ENCODE data around the gene SCUBE1. TPM values are rescaled to one million over a fixed set of nuclear protein-coding genes. Genes with fewer than 3 reads are reported as not detected.
A peak's percentile ranks its signal among the peaks of the same experiment; 100 is the strongest.

The SCUBE1 gene
- polyA plus RNA-seq, 1 of the 3 experiments (the other 2 are of a cell fraction) = 0.56 TPM

- H3K4me1 ChIP-seq (ENCODE audit: control insufficient read depth in 1 of 2, insufficient read depth in 2 of 2, low read depth in 1 of 2, low read length in 1 of 2) = peaks cover 0 to 85% of the 10 kb centered on the region in 2 experiments; a peak in 1 of 4 replicates
- no peaks in the 10 kb centered on the region for H3K9me3 ChIP-seq
- H3K9me2 ChIP-seq = no peaks in the 10 kb centered on the region
- CTCF ChIA-PET = interaction anchor here (0.8 to 2.7 kb wide), 3 partner anchors 10 to 37 kb away, joined by 3 to 8 read pairs (median 3); no protein-coding TSS in a partner anchor
- no peaks in the 10 kb centered on the region for H4K20me1 ChIP-seq (ENCODE audit: insufficient read depth)
- no peak overlapping the region for H3K9ac ChIP-seq
- no peaks in the 10 kb centered on the region for H3K79me2 ChIP-seq (ENCODE audit: insufficient read depth)
- no peak overlapping the region for H3K4me2 ChIP-seq
- H3K27me3 ChIP-seq (ENCODE audit: insufficient read depth) = no peaks in the 10 kb centered on the region
- H2AFZ ChIP-seq (ENCODE audit: low read depth) = no peak overlapping the region
- no peak overlapping the region for H3K4me3 ChIP-seq (ENCODE audit: low read depth in 2 of 2, low read length in 1 of 2)
- H3F3A ChIP-seq (replicated peaks; ENCODE audit: insufficient read depth) = no peaks in the 10 kb centered on the region
- no peaks in the 10 kb centered on the region for H3K36me3 ChIP-seq (replicated peaks in 1 of 2; ENCODE audit: control insufficient read depth in 1 of 2, insufficient read depth in 2 of 2, low read length in 1 of 2)
- H3K27ac ChIP-seq (ENCODE audit: low read depth in 2 of 2, low read length in 1 of 2) = peak overlapping the region in 1 of 2 experiments; percentile 89; a peak in 2 of 4 replicates
- DNase-seq = peak; percentile 84
- WGBS (ENCODE audit: low lambda C conversion rate) = no CpG with 5 or more reads among the region's 7 CpGs
- POLR2A ChIA-PET = interaction anchor here (0.9 to 1.2 kb wide), 3 partner anchors 10 to 58 kb away, joined by 3 read pairs; no protein-coding TSS in a partner anchor
- TF ChIP-seq IRF3 (IDR thresholded peaks at IDR 0.05; ENCODE audit: low read depth, low read length) (no peak), EZH2phosphoT487 (IDR thresholded peaks at IDR 0.05; ENCODE audit: borderline replicate concordance, low read depth) (no peak), RFX5 (IDR thresholded peaks at IDR 0.05; ENCODE audit: low read length) (no peak), POLR2AphosphoS5 (IDR thresholded peaks at IDR 0.05; ENCODE audit: low read depth, low read length) (no peak), ZBTB33 (IDR thresholded peaks at IDR 0.05; ENCODE audit: borderline replicate concordance, low read depth) (no peak), CHD2 (IDR thresholded peaks at IDR 0.05; ENCODE audit: low read length, partially characterized antibody) (peak; percentile 63), RXRA (IDR thresholded peaks at IDR 0.05; ENCODE audit: borderline replicate concordance, low read depth) (no peak), RAD21 (IDR thresholded peaks at IDR 0.05; ENCODE audit: low read length) (no peak), REST (IDR thresholded peaks at IDR 0.05; ENCODE audit: low read depth, low read length) (no peak), ELF1 (IDR thresholded peaks at IDR 0.05) (no peak), JUND (IDR thresholded peaks at IDR 0.05) (no peak), MXI1 (IDR thresholded peaks at IDR 0.05; ENCODE audit: low read depth, low read length) (0 out of 2 replicates have a peak, but pooled peaks have one; percentile 22), RCOR1 (IDR thresholded peaks at IDR 0.05; ENCODE audit: low read length) (no peak), YY1 (IDR thresholded peaks at IDR 0.05; ENCODE audit: low read depth) (no peak), CTCF (IDR thresholded peaks at IDR 0.05) (no peak), GATA2 (CRISPR knock-in tag; IDR thresholded peaks at IDR 0.05) (peak; percentile 64), MAX (IDR thresholded peaks at IDR 0.05; ENCODE audit: low read depth) (no peak), USF1 (IDR thresholded peaks at IDR 0.05; ENCODE audit: borderline replicate concordance, low read depth) (no peak), FOSL2 (IDR thresholded peaks at IDR 0.05; ENCODE audit: borderline replicate concordance, low read depth) (no peak), FOXM1 (IDR thresholded peaks at IDR 0.05; ENCODE audit: low read depth) (no peak), SIN3A (IDR thresholded peaks at IDR 0.05; ENCODE audit: borderline replicate concordance, low read depth, low read length) (no peak), NRF1 (IDR thresholded peaks at IDR 0.05; ENCODE audit: low read depth, low read length) (no peak), TEAD4 (IDR thresholded peaks at IDR 0.05; ENCODE audit: borderline replicate concordance, insufficient read depth) (no peak)
Measured at GRCh38 chr22:43239193-43239780, 103.9 kb downstream of the SCUBE1 start.

Measured in SK-N-SH (cell line).